OCI-LY1 (cell line): Measurements from ENCODE around the gene MRPL41.

ENCODE experiments used
- EZH2 ChIP-seq: fragments of 200-600 bp; sonication (generic), shearing (Covaris generic); IDR thresholded peaks from 2 replicates; pipeline ENCODE4 v1.8.0; 2017; ENCODE audit warnings: borderline replicate concordance, mixed run types, mild to moderate bottlenecking, antibody characterized with exemption, low read length, moderate library complexity, mixed read lengths
- TF ChIP-seq, protein P1 (sequence below): fragments of 200-600 bp; sonication (generic), shearing (Covaris generic); IDR thresholded peaks from 2 replicates; pipeline ENCODE4 v1.5.1; 2017; ENCODE audit warnings: mild to moderate bottlenecking, antibody characterized with exemption, low read length, moderate library complexity, mixed read lengths

- TF ChIP-seq, protein P1, sequence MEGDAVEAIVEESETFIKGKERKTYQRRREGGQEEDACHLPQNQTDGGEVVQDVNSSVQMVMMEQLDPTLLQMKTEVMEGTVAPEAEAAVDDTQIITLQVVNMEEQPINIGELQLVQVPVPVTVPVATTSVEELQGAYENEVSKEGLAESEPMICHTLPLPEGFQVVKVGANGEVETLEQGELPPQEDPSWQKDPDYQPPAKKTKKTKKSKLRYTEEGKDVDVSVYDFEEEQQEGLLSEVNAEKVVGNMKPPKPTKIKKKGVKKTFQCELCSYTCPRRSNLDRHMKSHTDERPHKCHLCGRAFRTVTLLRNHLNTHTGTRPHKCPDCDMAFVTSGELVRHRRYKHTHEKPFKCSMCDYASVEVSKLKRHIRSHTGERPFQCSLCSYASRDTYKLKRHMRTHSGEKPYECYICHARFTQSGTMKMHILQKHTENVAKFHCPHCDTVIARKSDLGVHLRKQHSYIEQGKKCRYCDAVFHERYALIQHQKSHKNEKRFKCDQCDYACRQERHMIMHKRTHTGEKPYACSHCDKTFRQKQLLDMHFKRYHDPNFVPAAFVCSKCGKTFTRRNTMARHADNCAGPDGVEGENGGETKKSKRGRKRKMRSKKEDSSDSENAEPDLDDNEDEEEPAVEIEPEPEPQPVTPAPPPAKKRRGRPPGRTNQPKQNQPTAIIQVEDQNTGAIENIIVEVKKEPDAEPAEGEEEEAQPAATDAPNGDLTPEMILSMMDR, result no peak
- no peak for TF ChIP-seq EZH2
Observed at GRCh38 chr9:137540536-137540935, 11.1 kb upstream of the MRPL41 start.
